HG02571 (cell line): ENCODE measurements around the gene STUB1.

ENCODE experiments used
- ATAC-seq: cut with Tn5 transposase; IDR thresholded peaks from one replicate; pipeline ENCODE4 v1.9.1; 2021; ENCODE audit warnings: mild to moderate bottlenecking, moderate library complexity; ENCODE audit not compliant: unreplicated experiment

The STUB1 gene

DNA sequence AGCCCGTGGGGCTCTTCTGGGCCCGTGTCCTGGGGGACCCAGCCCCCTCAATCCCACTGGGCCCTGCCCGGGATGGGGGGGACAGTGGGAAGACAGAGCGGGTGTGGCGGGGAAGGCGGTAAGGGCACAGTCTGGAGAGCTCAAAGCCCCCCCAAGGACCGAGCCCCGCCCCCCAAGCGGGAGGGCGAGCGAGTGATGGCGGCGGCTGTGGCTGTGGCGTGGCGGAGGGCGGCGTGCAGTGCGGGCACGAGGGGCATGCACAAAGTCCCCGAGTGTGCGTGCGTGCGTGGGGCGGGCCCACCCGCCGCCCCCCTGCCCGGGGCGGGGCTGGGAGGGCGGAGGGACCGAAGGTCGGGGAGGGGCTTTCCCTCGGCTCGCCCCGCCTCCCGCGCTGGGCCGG, 13.6 kb downstream of the STUB1 start:
- ATAC-seq, result no peak

DNA sequence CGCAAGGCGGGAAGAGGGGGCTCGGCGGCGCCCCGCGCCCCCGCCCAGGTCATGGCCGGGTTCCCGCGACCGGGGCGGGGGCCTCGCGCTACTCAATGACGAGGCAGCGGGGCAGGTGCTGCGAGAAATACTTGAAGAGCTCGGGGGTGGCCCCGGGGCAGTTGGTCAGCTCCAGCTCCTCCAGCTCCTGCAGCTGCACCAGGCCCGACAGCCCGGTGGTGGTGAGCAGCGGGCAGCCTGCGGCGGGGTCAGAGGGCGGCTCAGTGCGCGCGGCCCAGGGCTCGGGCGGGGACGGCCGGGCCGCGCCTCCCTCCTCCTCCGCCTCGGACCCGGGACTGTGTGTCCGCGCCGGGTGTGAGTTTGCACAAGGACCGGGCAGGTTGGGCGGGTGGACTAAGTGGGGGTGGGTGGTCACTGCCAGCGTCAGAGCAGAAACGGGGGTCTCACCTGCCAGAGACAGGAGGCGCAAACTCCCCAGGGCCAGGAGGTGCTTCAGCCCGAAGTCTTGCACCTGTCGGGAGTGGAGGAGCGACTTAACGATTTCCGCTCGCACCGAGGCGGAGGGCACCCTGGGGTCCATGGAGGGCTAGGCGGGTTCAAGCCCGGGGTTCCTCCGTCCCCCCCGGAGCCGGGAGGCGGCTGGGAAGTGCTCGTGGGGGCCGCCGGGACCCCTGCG, 14.1 kb downstream of the STUB1 start:
- ATAC-seq, result no peak

DNA sequence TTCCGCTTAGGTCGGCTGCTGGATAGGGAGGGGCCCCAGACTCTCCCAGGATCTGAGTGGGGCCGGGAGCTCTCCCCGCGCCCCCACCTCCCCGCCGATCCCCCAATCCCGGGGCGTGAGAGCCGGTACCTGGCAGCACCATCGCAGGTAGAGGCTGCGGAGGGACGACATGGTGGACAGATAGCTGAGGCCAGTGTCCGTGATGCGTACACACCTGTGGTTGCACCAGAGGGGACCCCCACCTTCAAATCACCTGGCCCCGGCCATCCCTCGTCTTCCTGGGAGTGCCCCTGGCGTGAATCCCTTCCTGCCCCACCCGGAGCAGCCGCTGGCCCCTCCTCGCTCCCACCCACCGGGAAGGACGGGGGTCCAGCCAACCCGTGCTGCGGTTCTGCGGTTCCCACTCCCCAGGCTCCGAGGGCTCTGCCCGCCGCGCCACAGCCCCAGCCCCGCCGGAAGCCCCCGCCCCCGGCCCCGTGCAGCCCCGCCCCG, 14.7 kb downstream of the STUB1 start:
- no peak for ATAC-seq

DNA sequence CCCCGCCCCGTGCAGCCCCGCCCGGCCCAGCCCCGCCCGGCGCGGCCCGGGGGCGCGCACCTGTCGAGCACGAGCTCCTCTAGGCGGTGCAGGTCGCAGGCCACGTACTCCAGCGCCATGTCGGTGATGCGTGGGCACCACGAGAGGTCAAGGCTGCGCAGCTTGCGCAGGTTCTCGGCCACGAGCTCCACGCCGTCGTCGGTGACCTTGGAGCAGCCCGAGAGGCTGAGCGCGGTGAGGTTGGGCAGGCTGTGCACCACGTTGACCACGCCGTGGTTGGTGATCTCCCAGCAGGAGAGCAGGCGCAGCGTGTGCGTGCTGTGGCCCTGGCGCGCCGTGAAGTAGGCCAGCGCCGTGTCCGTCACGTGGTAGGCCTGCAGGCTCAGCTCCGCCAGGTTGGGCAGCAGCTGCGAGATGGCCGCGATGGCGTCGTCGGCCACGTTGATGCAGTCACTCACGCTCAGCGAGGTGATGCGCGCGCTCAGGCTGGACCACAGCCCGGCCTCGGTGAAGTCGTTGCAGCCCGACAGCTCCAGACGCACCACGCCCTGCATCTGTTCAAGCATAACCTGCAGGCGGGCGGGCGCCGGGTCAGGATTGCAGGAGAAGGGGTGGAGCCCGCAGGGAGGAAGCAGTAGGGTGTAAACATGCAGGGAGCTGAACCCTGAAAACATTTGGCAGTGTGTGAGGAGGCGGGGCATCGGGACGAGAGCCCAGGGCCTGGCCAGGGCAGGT, 15.3 kb downstream of the STUB1 start:
- no peak for ATAC-seq

DNA sequence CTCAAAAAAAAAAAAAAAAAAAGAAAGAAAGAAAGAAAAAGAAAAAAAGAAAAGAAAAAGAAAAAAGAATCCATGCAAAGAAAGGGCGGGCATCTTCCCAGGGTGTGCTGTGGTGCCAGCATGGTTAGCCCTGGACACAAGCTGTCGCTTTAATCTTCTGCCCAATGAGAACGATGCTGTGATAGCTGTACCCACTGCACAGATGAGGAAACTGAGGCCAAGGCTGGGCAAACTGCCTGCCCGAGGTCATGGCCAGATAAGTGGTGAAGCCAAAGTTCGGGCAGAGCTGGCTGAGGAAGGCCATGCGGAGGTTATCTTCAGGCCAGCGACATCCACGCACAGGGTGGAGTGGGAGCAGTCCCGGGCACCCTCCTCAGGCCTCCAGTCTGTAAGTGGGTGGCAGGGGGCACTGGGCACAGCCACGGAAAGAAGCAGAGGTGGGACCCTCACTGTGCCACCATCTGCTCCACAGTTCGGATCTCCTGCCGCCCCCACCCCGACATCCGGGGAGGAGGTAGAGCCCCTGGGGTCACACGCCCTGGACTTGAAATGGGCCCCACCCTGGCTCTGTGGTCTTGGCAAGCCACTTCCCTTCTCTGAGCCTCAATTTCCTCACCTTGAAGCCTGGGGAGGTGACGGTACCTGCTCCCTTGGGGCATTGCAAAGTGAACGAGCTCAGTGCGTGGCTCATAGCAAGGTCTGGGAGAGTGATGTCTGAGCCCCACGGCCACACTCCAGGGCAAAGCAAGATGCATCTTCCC, 18.9 kb downstream of the STUB1 start:
- no peak for ATAC-seq

DNA sequence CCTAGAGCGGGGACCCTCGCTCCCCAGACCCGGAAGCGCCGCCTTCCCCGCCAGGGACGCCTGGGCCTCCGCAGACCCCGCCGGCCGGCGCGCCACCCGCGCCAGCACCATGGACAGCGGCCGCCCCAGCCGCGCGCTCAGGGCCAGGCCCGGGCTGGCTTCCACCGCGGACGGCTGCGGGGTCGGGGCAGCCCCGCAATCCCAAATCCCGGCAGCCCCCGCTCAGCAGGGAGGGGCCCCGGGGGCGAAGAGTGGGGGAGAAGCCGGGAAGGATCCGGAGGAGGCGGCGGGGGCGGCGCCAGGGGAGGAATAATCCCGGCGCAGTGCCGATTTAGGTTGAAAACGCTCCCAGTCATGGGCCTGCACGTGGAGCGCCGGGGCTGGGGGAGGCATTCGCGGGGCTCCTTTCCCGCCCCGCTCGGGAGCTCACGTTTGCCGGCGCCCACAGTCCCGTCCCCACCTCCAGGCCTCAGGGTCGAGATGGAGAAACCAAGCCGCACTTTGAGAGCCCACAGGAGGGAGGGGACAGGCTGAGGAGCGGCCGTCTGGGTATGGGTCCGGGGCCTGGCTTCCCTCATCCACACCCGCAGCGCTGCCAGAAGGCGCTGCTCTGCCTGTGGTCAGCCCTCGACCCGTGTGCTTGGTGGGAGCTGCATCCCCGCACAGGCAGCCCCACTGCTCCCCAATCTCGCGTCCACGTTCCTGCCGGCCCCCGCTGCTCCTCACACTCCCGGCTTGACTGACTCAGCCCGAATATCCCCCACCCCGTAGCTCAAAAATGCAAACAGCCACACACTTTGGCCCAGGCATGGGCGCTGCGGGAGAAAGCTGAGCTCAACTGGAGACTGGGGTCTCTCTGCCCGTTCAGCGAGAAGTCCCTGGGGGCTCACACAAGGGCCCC, 20.7 kb downstream of the STUB1 start:
- ATAC-seq, result no peak

DNA sequence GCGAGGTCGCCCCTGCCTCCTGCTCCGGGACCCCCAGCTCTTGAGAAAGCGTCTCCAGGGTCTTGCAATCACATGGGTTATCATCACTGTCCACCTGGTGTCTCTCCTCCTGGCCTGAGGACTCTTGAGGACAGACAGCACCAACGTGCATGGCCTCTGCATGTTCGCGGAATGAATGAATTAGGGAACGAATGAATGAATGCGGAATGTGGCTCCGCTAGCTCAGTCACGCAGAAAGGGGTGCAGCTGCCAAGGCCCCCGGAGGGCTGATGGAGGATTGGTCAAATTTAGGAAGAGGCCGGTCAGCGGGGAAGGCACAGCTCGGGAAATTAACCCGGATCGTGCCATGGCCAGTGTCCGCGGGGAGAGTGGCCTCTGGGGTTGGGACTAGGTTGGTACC, 22.1 kb downstream of the STUB1 start:
- no peak for ATAC-seq

DNA sequence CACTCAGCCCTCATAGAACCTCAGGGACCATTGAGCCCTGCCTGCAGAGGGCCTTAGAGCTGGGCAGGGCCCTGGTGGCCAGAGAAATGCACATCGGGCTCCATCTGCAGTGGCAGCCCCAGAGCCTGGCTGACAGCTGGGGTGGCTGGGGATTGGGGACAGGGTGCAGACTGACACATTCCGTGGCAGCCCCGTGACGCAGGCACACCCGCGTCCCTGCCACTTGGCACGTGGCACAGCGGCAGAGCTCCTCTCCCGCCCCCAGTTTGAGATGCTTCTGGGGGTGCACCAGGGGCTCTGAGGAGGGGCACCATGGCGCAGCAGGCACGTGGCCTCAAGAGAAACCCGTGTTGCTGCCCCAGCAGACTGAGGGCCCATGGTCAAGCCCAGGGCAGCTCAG, 23.2 kb downstream of the STUB1 start:
- ATAC-seq, result no peak

DNA sequence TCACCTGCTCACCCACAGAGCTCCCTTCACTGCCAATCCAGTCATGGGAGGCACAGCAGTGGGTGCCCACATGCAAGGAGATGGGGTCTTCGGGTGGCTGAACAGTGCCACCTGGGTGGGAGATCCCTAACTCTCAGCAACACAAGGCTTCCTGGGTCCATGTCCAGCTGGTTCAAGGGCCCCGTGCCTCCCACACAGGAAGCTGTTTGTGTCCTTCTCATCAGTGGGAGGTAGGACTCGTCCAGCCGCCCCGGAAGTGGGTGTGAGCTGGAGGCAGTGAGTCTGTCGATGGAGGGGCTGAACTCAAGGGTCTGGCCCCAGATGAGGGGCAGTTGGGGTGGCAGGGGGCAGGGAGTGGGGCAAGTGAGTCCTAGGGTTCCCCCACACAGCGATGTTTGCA, 23.8 kb downstream of the STUB1 start:
- ATAC-seq, result no peak

DNA sequence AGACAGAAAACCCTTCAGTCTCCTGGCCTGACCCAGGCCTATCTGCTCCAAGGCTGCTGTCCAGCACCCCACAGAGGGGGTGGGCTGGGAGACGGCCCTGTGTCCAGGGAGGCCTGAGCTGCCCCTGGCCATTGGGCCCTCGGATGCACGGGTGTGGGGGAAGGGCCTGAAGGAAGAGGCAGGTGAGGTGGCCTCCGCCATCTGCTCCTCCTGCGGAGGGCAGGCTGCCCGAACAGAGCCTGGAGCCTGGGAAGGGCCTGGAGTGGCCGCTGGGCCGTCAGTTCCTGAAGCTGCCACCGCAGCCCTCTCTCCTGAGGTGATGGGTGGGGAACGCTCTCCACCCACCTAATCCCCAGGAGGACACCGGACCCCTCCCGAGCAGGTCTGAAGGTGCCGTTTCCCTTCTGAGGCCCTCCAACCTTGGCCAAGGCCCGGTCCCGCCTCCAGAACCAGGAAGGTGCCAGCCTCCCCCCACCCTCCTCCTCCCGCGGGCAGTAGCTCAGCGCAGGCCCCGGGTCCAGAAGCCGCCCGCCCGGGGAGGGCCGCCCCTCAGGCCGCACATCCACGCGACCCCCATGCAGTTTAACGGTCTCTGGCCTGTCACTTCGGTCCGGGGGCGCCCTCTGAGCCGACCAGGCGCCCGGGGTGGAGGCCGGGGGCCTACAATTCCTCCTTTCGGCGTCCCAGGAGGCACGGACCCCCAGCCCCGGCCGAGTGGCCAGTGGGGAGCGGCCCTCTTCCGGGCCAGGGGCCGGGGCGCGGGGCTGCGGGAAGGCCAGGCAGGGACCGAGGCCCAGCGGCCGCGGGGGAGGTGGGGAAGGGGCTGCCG, 24.6 kb downstream of the STUB1 start:
- ATAC-seq, result no peak

DNA sequence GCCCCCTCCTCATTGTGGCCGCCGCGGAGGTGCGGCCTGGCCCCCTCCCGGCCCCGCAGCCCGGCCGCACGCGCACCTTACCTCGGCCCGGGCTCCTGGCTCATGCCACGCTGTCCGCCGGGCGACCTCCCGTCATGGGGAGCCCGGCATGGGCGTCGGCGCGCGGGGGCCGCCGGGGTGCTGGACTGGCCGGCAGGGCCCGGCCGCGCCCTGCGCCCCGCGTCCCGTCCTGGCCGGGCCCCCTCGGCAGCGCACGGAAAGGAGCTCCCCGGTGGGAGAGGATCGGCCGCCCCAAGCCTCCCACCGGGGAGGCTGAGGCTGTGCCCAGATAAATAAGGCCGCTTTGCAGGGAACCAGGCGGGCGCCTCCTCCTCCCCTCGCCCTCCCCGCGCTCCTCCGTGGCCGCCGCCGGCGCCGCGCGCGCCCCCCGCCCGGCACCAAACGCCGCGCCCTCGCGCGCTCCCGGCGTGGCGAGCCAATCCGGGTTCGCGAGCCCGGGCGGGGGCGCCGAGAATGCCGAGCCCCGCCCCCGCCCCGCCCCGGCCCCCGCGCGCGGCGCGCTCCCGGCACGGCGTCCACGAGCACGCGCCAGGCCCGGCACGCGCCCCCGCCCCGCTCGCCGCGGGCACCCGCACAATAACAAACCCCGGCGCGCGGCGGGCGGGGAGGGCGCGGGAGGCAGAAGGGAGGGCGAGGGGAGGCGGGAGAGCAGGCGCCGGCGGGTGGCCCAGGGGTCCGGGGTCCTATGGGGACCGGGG, 25.4 kb downstream of the STUB1 start, which contains the start of gene FBXL16:
FBXL16 (minus strand) TSS at position 371 of the 758 bp plus-strand sequence. CDS start 8,396 bp downstream, outside the sequence.
- ATAC-seq, result no peak

DNA sequence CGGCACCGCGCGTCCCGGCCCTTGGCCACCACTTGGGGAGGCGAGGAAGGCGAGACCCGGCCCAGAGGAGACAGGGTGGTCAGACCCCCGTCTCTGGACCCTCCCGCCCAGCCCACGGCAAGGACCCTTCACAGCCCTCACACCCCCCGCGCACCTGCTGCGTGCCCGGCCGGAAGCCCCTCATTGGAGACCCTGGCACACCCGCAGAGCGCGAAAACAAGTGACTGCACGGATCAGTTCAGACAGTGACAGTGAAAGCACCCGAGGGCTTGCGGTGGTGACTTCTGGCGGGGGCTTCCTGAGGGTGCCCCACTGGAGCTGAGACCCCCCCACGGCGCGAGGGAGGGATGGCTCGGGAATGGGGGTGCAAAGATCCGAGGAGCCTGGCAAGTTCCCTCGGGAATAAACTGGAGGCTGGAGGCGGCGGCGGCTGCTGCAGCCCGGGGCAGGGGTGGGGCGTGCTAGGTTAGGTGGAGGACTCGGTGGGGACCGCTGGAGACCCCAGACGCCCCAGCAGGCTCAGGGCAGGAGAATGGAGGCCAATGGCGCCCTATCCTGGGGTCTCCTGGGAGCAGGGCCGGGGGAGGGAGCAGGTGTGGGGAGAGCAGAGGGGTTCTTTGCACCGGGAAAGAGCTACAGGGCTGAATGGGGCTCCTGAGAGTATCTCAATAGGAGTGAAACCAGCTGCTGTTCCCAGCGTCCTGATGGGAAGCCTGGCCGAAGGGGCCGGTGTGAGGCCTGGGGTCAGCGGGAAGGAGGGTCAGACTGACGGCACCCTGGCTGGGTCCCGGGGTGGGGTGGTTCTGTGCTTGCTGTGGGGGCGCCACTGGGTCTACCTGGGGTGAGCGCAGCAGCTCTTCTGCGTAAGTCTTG, 26.2 kb downstream of the STUB1 start:
- no peak for ATAC-seq

DNA sequence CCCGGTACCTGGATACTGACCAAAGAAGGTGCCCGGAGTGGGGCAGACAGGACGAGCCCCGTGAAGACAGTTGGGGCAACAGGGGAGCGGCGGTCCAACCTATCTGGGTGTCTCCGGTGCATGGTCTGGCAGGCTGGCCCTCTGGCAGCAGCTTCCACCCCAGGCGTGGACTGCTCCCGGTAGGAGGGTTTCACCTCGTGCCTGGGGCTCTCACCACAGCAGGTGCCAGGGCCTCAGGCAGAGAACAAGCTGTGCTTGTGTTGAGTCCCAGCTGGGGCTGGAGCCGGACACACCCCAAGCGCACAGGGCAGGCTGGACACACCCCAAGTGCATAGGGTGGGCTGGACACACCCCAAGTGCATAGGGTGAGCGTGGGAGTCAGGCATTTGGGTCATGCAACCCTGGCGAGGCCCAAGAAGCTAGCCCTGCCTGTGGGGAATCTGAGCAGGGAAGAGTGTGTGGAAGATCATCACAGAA, 26.9 kb downstream of the STUB1 start:
- ATAC-seq, result no peak

DNA sequence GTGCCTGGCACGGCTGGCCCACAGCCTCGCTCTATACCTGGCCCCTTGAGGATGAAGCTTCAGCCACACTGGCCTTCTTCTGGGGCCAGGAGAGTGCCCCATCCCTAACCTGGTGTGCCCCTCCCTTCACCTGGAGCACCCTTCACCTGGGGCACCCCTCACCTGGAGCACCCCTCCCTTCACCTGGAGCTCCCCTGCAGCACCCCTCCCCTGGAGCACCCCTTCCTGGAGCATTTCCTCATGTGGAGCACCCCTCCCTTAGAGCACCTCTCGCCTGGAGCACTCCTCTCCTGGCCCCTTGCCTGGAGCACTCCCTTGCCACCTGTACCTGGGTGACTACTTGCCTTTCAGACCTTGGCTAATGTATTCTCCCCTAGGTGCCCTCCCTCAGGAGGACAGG, 27.8 kb downstream of the STUB1 start:
- ATAC-seq, result no peak

DNA sequence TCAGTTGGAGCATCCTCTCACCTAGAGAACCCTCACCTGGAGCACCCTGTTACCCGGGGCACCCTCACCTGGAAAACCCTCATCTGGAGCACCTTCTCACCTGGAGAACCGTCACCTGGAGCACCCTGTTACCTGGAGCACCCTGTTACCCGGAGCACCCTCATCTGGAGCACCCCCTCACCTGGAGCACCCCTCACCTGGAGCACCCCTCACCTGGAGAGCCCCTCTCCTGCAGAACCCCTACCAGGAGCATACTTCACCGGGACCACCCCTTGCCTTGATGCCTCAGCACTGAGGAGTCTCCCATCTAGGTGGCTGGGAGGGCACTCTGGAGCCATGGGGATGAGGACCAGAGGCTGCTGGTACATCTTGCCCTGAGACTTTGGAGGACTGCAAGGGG, 28.7 kb downstream of the STUB1 start:
- ATAC-seq, result no peak

DNA sequence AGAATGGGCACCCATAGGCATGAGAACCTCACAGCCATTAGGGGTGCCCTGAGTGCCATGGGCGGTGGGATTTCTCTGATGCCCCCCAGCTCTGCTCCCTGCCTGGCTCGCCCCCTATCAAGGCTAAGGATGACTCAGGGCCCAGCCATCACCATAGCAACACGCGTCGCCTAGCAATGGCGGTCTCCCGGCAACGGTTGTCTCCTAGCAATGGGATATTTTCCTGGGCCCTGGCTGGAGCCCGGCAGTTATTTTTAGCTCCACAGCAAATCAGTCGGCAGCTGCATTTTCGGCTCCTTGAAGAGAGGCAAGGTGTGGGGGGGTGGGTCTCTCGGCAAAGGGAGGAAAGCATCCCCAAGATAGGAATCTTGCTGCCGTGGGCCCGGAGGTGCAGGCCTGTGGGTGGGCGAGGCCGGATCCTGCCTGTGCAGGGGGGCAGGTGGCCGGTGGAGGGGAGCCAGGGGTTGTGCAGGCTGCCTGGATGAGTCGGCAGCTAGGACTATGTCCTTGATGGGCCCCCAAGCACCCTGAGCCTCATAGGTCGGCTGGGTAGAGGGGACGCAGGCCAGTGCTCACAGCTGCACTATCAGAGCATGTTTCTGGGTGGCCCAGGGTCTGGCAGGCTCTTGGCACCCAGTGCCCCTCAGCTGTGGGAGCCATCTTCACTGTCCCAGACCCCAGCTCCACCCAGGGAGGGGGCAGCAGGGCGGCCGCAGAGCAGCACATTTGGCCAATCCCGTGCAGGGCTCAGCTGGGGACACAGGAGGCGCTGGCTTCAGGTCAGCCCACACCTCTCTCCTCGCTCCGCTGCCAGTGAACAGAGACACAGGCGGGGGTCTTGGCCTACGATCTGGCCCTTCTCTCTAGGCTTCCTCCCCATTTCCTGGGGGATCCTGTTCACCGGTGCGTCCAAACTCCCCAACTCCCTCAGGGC, 29.6 kb downstream of the STUB1 start:
- no peak for ATAC-seq
